Stimulated activated CD4-positive, alpha-beta T cell treated with anti-CD3 and anti-CD28 coated beads, Interleukin-15, amount 100 ng/mL, for 24 hours (primary cell): ENCODE measurements around the gene CEACAM21.

ENCODE experiments used
- DNase-seq: peaks from one replicate; pipeline ENCODE4 v3.0.0-alpha.2; 2020

The CEACAM21 gene

DNA sequence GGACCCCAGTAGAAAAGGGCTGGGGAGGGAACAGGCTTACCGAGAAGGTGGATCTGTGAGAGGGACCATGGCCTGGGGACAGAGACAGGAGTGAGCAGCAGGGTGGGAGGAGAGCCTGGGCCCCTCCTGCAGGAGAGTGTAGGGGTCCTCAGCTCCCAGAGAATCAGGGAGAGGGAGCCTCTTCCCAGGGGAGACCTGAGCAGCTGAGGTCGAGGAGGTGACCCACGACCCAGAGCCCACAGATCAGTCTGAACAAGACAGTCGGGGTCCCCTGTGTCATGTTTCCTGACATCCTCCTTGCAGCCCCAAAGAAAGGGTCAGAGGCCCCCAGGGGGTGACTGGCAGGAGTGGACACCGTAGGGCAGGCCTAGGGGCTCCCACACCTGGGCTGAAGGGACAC, 44.2 kb downstream of the CEACAM21 start:
- no peak for DNase-seq

DNA sequence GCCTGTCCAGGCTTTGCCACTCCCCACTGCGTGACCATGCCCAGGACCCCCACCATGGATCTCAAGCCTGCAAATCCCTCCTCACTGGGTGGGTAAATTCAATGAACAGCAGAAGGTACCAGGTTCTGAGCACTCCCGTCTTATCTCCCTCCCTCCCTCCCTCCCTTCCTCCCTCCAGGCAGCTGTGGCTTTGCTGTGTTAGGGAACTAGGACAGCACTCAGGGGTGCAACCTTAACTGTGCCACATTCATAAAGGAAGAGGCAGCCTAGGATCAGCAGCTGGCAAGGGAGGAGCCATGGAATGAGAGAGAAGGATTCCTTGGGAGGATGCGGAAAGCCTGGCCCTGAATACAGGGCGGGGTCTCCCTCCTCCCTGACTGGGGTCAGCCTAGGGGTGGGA, 45.3 kb downstream of the CEACAM21 start:
- no peak for DNase-seq

DNA sequence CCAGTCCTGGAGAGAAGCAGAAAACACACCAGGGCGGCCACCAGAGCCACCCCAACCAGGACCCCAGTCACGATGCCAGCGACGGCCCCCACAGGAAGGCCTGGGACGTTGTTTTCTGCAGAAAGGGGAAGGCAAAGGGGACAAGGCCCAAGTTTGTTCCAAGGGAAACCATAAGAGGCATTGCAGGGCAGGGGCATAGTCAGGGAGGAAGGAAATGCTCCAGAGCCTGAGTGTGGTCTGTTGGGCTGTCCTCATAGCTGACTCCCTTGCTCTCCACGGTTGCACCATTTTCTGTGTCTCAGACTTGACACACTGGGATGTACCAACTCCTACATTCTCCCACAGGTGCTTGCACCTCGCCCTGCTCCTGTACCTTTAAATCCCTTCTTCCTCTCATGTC, 45.7 kb downstream of the CEACAM21 start:
- DNase-seq = no peak

DNA sequence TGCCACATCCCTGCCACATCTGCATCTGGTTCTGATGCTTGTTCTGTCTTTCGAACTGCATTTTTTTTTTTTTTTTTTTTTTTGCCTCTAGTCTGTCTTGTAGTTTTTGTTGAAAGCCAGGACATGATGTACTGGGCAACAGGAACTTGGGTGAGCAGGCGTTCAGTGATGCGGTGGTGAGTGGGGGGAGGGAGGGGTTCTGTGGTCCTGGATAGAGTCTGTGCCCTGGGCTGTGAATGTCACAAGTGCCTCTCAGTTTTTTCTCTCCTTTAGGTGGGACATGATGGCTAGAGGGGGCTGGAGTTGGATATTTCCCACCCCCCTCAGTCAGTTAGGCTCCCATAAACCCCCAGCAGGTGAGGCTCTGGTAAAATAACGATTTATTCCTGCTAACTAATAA, 47.4 kb downstream of the CEACAM21 start:
- DNase-seq = no peak

DNA sequence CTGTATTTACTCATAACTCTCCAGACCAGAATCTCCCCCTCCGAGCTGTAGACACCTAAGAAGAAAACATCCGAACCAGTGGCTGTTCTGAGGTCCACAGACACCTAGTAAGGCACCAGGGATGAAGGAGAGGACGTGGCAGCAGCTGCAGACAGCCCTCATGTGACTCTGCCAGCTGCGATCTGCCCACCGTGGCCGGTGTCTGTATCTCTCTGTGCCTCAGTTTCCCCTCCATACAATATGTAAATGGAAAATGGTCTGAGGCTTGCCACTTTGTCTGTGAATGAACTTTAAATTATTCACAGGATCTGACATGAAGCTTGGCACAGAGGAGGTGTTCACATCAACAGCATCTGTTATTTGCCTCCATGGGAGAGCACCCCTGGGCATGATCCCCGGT, 48.5 kb downstream of the CEACAM21 start:
- no peak for DNase-seq

DNA sequence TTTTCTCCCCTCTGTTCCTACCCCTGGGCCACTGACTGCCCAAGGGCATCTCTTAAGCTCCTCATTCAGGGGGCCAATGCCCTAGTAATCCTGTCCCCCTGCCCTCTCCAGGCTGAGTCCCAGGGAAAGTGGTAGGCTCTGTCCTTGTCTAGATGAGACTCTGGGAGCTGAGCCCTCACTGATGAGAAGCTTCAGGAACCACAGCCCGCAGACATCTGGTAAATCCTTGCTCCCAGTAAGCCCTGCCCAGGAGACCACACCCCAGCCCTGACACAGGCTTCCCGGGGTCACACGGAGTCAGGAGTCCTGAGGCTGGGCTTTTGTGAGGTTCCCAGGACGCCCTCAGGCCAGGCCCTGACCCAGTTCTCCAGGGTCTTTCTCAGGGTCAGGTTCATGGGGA, 49.0 kb downstream of the CEACAM21 start:
- no peak for DNase-seq

DNA sequence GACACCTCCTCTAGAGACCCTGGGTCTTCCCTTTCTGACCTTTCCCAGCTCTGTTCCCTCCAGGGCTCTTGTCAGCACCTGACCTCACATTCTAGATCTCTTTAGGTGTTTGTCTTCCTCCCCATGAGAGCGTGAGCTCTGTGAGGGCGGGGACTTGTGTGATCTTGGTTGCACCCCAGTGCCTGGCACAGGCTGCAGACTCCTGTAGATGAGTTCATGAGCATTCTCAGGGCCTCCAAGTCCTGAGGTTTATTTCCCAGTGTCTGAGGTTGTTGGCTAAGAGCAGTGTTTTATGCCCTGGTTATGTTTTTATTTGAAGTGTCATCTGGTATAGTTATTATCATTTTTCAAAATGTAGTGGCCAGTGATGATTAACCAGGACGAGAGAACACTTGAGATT, 50.3 kb downstream of the CEACAM21 start:
- no peak for DNase-seq

DNA sequence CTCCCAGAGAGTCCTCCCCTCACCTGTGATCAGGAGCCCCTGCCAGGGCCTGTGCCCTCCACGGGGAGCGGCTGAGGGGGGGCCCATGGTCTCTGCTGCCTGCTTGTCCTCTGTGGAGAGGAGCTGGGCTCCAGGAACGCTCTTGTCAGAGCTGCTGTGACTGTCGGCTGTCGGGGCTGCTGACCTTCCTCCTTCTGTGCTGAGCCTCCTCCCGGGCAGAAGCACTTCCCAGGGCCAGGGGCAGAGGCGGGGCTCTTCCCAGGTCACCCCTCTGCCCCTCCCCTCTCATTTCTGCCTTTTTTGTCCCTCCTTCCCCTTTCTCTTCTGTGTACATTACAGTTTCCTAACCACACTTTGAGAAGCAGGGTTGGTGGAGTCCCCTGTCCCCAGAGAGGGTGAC, 50.9 kb downstream of the CEACAM21 start, which contains the start of gene CEACAM4:
Gene CEACAM4 (minus strand): TSS at position 198 of the 400 bp plus-strand sequence. CDS start 111 bp downstream, at position 87.
- DNase-seq = no peak

DNA sequence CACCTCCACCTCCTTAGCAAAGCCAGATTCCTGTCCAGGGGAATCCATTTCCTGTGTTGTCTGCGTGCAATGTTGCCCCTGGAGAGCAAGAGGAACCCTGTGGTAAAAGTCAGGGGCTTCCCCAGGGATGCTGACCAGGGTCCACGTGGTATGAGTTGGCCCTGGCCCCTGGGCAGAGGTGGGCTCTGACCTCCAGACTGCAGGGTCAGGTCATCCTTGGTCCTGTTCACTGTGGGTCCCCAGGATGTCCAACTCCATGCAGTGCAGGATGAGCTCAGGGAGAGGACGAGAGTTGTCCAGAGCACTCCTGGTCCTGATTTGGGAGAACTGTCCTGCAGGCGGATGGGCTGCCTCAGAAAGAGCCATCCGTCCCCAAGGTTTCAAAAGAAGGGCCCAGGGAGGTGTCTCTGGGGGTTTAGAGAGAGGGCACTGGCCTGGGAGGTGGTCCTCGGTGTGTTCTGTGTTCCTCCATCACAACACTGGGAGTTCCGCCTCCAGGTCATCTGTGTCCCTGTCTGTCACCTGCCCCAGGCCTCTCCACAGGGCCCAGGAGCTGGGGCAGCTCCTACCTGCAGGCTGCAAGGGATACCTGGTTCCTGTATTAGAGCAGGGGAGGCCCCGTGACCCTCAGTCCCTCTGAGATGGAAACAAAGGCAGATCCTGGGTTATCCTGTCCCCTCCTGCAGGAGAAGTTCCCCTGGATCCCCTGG, 52.2 kb downstream of the CEACAM21 start:
- no peak for DNase-seq
